Neuronal stem cell (in vitro differentiated cells): Measurements from ENCODE around the gene TSPAN15.
"Not testable (repeated sequence)": the region's sequence is repeated elsewhere in the genome, so short reads cannot be mapped to it uniquely, and the experiment has no call there.

ENCODE experiments used
- DNase-seq: peaks from one replicate; pipeline ENCODE4 v3.0.0-alpha.2; 2013; ENCODE audit warnings: low spot score
- H2AFZ ChIP-seq: one replicate; pipeline ENCODE4 v1.6.1; 2013; ENCODE audit warnings: mild to moderate bottlenecking, low read length, inconsistent platforms
- H2AK5ac ChIP-seq: 2 replicates; pipeline ENCODE4 v1.6.1; 2013; ENCODE audit warnings: low read depth, mild to moderate bottlenecking, inconsistent platforms, low read length, moderate library complexity, mixed read lengths
- H2BK120ac ChIP-seq: 2 replicates; pipeline ENCODE4 v1.6.1; 2013; ENCODE audit warnings: low read depth, mild to moderate bottlenecking, inconsistent platforms, low read length, moderate library complexity, mixed read lengths
- H2BK12ac ChIP-seq: one replicate; pipeline ENCODE4 v1.6.1; 2013; ENCODE audit warnings: low read length, inconsistent platforms
- H2BK15ac ChIP-seq: 2 replicates; pipeline ENCODE4 v1.6.1; 2013; ENCODE audit warnings: mild to moderate bottlenecking, low read length, inconsistent platforms, mixed read lengths
- H2BK5ac ChIP-seq: one replicate; pipeline ENCODE4 v1.6.1; 2013; ENCODE audit warnings: inconsistent platforms, mild to moderate bottlenecking, low read length, moderate library complexity
- H3K14ac ChIP-seq: one replicate; pipeline ENCODE4 v1.6.1; 2013; ENCODE audit warnings: low read length, inconsistent platforms
- H3K18ac ChIP-seq: 2 replicates; pipeline ENCODE4 v1.6.1; 2013; ENCODE audit warnings: low read length, inconsistent platforms
- H3K23ac ChIP-seq: 2 replicates; pipeline ENCODE4 v1.6.1; 2013; ENCODE audit warnings: low read depth, mild to moderate bottlenecking, mixed read lengths, low read length, inconsistent platforms; ENCODE audit not compliant: poor library complexity
- H3K27ac ChIP-seq: replicated peaks from 3 replicates; pipeline ENCODE4 v1.5.1; 2013; ENCODE audit warnings: low read length, inconsistent platforms
- H3K27me3 ChIP-seq, 3 experiments: 2 replicates each; pipeline ENCODE4 v1.6.1; 2013; ENCODE audit warnings: low read length in 3 of 3, mild to moderate bottlenecking in 2 of 3, inconsistent platforms in 1 of 3, low read depth in 1 of 3, mixed read lengths in 1 of 3, moderate library complexity in 1 of 3; ENCODE audit not compliant: control insufficient read depth in 3 of 3, insufficient read depth in 3 of 3
- H3K36me3 ChIP-seq, 2 donors: replicated peaks in 1 of 2; 2 replicates each; pipeline ENCODE4 v1.6.1; 2013; ENCODE audit warnings: low read length in 2 of 2; ENCODE audit not compliant: control insufficient read depth in 2 of 2, insufficient read depth in 2 of 2
- H3K4ac ChIP-seq: 2 replicates; pipeline ENCODE4 v1.6.1; 2013; ENCODE audit warnings: inconsistent platforms, mild to moderate bottlenecking, low read length, moderate library complexity
- H3K4me1 ChIP-seq, 2 donors: 1 replicate in 1 of 2; 2 replicates in 1 of 2; pipeline ENCODE4 v1.6.1; 2013; ENCODE audit warnings: low read length in 2 of 2, low read depth in 1 of 2; ENCODE audit not compliant: control insufficient read depth in 2 of 2, insufficient read depth in 1 of 2
- H3K4me2 ChIP-seq: one replicate; pipeline ENCODE4 v1.6.1; 2013; ENCODE audit warnings: mild to moderate bottlenecking, low read length, inconsistent platforms; ENCODE audit not compliant: insufficient read depth, poor library complexity, severe bottlenecking
- H3K4me3 ChIP-seq, 2 donors: 2 replicates each; pipeline ENCODE4 v1.5.1; 2013; ENCODE audit warnings: low read length in 2 of 2, mild to moderate bottlenecking in 2 of 2, inconsistent platforms in 1 of 2, moderate library complexity in 1 of 2
- H3K79me1 ChIP-seq: one replicate; pipeline ENCODE4 v1.6.1; 2013; ENCODE audit warnings: low read depth, mild to moderate bottlenecking, inconsistent platforms, low read length, moderate library complexity
- H3K9ac ChIP-seq: one replicate; pipeline ENCODE4 v1.6.1; 2013; ENCODE audit warnings: mild to moderate bottlenecking, low read depth, low read length, inconsistent platforms; ENCODE audit not compliant: poor library complexity
- H3K9me3 ChIP-seq, 2 donors: replicated peaks in 1 of 2; 2 replicates each; pipeline versions ENCODE3 to v1.6.1; 2013; ENCODE audit warnings: low read length in 2 of 2, mild to moderate bottlenecking in 2 of 2, inconsistent platforms in 1 of 2, low read depth in 1 of 2, mixed read lengths in 1 of 2, moderate library complexity in 1 of 2; ENCODE audit not compliant: control insufficient read depth in 2 of 2, insufficient read depth in 1 of 2
- H4K8ac ChIP-seq: one replicate; pipeline ENCODE4 v1.6.1; 2013; ENCODE audit warnings: low read depth, mild to moderate bottlenecking, inconsistent platforms, low read length, moderate library complexity
- H4K91ac ChIP-seq: one replicate; pipeline ENCODE4 v1.6.1; 2013; ENCODE audit warnings: low read length, low read depth, mild to moderate bottlenecking, inconsistent platforms; ENCODE audit not compliant: poor library complexity
- WGBS, 2 donors: extraction: QIAGEN DNeasy Blood & Tissue Kit; methylation state at CpG; one replicate each; pipeline ENCODE4 v1.1.7; 2013; ENCODE audit warnings: missing lambda C conversion rate in 2 of 2, mixed read lengths in 1 of 2; ENCODE audit not compliant: insufficient read length in 2 of 2, insufficient replicate concordance in 1 of 2; ENCODE audit errors: extremely low coverage in 2 of 2; 5-methylcytosine and 5-hydroxymethylcytosine counted together

TSPAN15 gene

DNA sequence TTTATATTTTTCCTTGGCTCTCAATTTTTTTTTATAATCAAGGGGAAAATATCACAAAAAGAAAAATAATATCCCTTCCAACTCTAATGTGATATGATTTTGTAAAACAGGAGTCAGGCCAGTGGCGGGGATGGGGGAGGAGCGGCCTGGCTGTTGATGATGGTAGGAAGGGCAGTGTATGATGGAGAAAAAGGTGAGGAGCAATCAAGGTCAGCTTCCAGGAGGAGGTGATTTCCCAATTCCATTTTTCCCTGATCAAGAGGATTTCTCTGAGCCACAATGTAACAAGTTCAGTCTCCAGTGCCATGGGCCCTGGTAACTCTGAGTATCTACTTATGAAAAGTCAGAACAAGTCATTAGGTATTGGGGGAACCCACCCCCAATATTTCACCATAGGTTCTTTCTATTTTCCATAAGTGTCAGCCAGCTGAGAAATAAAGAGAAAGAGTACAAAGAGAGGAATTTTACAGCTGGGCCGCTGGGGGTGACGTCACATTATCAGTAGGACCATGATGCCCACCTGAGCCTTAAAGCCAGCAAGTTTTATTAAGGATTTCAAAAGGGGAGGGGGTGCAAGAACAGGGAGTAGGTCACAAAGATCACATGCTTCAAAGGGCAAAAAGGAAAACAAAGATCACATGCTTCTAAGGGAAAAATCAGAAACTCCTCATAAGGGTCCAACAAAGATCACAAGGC, 37.0 kb downstream of the TSPAN15 start:
- DNase-seq, H2BK120ac ChIP-seq, H3K18ac ChIP-seq, H3K23ac ChIP-seq, H4K8ac ChIP-seq, H3K14ac ChIP-seq, H2BK12ac ChIP-seq, H3K4me3 ChIP-seq, H4K91ac ChIP-seq, H3K27ac ChIP-seq, H2AK5ac ChIP-seq, H3K27me3 ChIP-seq, H3K79me1 ChIP-seq, H2BK15ac ChIP-seq, H3K4me2 ChIP-seq, H3K9me3 ChIP-seq, H2AFZ ChIP-seq, H3K9ac ChIP-seq, H3K4ac ChIP-seq, H3K36me3 ChIP-seq, H2BK5ac ChIP-seq: not testable (repeated sequence)
- H3K4me1 ChIP-seq, result peaks cover 0 to 11% of the 10 kb centered on the region in 2 donors
- no CpG with 5 or more reads among the region's 4 CpGs for WGBS, 2 donors

DNA sequence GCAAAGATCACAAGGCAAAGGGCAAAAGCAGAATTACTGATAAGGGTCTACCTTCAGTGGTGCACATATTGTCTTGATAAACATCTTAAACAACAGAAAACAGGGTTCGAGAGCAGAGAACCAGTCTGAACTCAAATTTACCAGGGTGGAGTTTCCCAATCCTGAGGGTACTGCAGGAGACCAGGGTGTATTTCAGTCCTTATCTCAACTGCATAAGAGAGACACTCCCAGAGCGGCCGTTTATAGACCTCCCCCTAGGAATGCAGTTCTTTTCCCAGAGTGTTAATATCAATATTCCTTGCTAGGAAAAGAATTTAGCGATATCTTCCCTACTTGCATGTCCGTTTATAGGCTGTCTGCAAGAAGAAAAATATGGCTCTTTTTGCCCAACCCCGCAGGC, 37.6 kb downstream of the TSPAN15 start:
- not testable (repeated sequence) for H3K4me2 ChIP-seq, H4K8ac ChIP-seq, H2BK120ac ChIP-seq

DNA sequence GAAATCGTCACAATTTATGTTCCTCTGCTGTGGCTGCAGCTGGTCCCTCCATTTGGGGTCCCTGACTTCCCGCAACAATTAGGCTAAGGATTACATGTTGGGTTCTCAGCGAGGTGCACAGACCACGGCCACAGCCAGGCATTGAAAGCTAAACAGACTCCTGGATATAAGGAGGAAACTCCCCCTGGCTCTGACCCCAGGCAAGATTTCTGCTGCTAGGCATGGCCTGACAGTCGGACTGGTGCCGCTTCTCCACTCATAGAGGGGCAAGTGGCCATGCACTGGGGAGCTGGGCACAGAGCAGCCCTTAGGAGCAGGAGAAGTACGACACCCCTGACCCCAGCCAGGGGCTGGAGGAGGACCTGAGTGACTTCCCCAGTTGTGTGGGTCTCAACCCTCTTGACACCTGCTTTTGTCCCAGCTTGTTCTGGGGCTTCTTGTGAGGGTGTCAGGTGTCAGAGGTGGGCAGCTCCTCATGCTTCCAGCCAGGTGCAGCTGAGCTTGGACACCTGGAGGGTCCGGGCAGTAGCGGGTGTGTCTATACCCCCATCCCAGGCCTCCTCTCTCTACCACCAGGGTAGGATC, 38.3 kb downstream of the TSPAN15 start:
- H2BK15ac ChIP-seq, result no peak overlapping the region
- no peak overlapping the region for H2BK12ac ChIP-seq
- no peaks in the 10 kb centered on the region for H3K36me3 ChIP-seq
- peaks cover 0 to 15% (median 0%) of the 10 kb centered on the region in 3 experiments for H3K27me3 ChIP-seq
- H3K9ac ChIP-seq, result no peak overlapping the region
- no peak overlapping the region for H3K4me3 ChIP-seq
- H3K14ac ChIP-seq, result no peak overlapping the region
- H4K8ac ChIP-seq, result no peak overlapping the region
- H3K18ac ChIP-seq, result no peak overlapping the region
- no peak overlapping the region for H2BK5ac ChIP-seq
- no peak overlapping the region for H3K23ac ChIP-seq
- H3K4ac ChIP-seq, result no peak overlapping the region
- H3K4me2 ChIP-seq, result no peak overlapping the region
- no peak overlapping the region for H2BK120ac ChIP-seq
- H2AK5ac ChIP-seq, result no peak overlapping the region
- no peak overlapping the region for H2AFZ ChIP-seq
- H3K9me3 ChIP-seq, result peaks cover 0 to 8% of the 10 kb centered on the region in 2 donors
- WGBS, 2 donors, result no CpG with 5 or more reads among the region's 9 CpGs
- DNase-seq, result no peak
- peaks cover 0 to 15% of the 10 kb centered on the region in 2 donors for H3K4me1 ChIP-seq
- peaks cover 4% of the 10 kb centered on the region for H3K79me1 ChIP-seq
- no peak overlapping the region for H4K91ac ChIP-seq
- no peak overlapping the region for H3K27ac ChIP-seq

More for the DNA sequence above, 37.6 kb downstream of the TSPAN15 start:
- not testable (repeated sequence) for H2AK5ac ChIP-seq, H3K9ac ChIP-seq, H3K9me3 ChIP-seq, H3K14ac ChIP-seq, H2BK5ac ChIP-seq, DNase-seq, H3K23ac ChIP-seq, H3K27ac ChIP-seq, H3K36me3 ChIP-seq, H2AFZ ChIP-seq, H3K79me1 ChIP-seq, H3K18ac ChIP-seq, H3K27me3 ChIP-seq, H3K4ac ChIP-seq, H2BK12ac ChIP-seq, H2BK15ac ChIP-seq, H4K91ac ChIP-seq, H3K4me3 ChIP-seq
- H3K4me1 ChIP-seq, result peaks cover 0 to 11% of the 10 kb centered on the region in 2 donors
- WGBS, 2 donors, result no CpG with 5 or more reads among the region's 6 CpGs

DNA sequence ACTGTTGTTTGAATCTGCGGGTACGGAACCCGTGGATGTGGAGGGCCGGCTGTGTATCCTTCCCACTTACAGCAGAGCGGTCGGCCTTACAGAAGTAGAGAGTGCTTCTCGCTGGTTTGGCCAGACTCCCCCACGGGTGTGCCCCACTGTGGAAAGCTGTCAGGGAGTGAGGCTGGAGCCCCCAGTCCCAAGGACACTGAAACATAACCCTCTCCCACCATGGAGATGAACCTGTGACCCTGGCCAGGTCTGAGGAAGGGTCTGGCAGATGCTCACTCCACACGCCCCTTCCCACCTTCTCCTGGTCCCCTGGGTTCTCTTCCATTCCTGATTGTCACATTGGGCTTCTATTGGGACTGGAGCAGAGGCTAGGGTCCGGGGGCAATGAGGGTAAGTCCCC, 39.6 kb downstream of the TSPAN15 start:
- Histone ChIP-seq H3K4me3 (no peak overlapping the region), H4K8ac (no peak overlapping the region), H2BK120ac (no peak overlapping the region), H2BK5ac (no peak overlapping the region), H4K91ac (no peak overlapping the region), H3K27me3 (peaks cover 0 to 22% (median 0%) of the 10 kb centered on the region in 3 experiments), H3K18ac (no peak overlapping the region), H3K23ac (no peak overlapping the region), H3K27ac (no peak overlapping the region), H2AK5ac (no peak overlapping the region), H3K9me3 (peaks cover 0 to 8% of the 10 kb centered on the region in 2 donors), H3K4me2 (no peak overlapping the region), H3K14ac (no peak overlapping the region), H2AFZ (no peak overlapping the region), H3K9ac (no peak overlapping the region), H3K79me1 (peaks cover 4% of the 10 kb centered on the region), H3K36me3 (no peaks in the 10 kb centered on the region), H2BK15ac (peak overlapping the region; percentile 2), H3K4me1 (peaks cover 0 to 18% of the 10 kb centered on the region in 2 donors), H3K4ac (no peak overlapping the region), H2BK12ac (no peak overlapping the region)
- no CpG with 5 or more reads among the region's 10 CpGs for WGBS, 2 donors
- no peak for DNase-seq
